SK-N-SH treated with all-trans-retinoic acid at 6 μM for 48 hours (cell line): ENCODE data around the gene TMEM141.
"Not testable (repeated sequence)": the region's sequence is repeated elsewhere in the genome, so short reads cannot be mapped to it uniquely, and the experiment has no call there.

Experiments
- ARNTL ChIP-seq: fragments of 450-650 bp; formaldehyde crosslinking; IDR thresholded peaks from 2 replicates; pipeline ENCODE4 v1.5.0; 2020; ENCODE audit warnings: low read depth, mild to moderate bottlenecking, moderate library complexity, borderline replicate concordance
- BACH2 ChIP-seq: fragments of 250-450 bp; sonication (Bioruptor Pico); IDR thresholded peaks from 2 replicates; pipeline ENCODE4 v1.9.0; 2021; ENCODE audit warnings: mild to moderate bottlenecking, borderline replicate concordance
- ISL1 ChIP-seq: fragments of 250-450 bp; sonication (Bioruptor Pico); IDR thresholded peaks from 2 replicates; pipeline ENCODE4 v2.1.2; 2022; ENCODE audit warnings: mild to moderate bottlenecking, moderate library complexity
- OSR1 ChIP-seq: fragments of 250-450 bp; sonication (Bioruptor Pico); IDR thresholded peaks from 2 replicates; pipeline ENCODE4 v1.8.0; 2022; ENCODE audit warnings: moderate library complexity, mild to moderate bottlenecking, inconsistent platforms
- PPARA ChIP-seq: fragments of 250-450 bp; sonication (Bioruptor Pico); IDR thresholded peaks from 2 replicates; pipeline ENCODE4 v1.5.0; 2020; ENCODE audit warnings: mild to moderate bottlenecking, borderline replicate concordance
- RARB ChIP-seq: fragments of 250-450 bp; sonication (Bioruptor Pico); IDR thresholded peaks from 2 replicates; pipeline ENCODE4 v1.8.0; 2021; ENCODE audit warnings: mild to moderate bottlenecking, moderate library complexity
- SNAI2 ChIP-seq: fragments of 250-450 bp; sonication (Bioruptor Pico); IDR thresholded peaks from 2 replicates; pipeline ENCODE4 v1.5.0; 2020; ENCODE audit warnings: mild to moderate bottlenecking, moderate library complexity
- ZFP3 ChIP-seq: fragments of 250-450 bp; sonication (Bioruptor Pico); IDR thresholded peaks from 2 replicates; pipeline ENCODE4 v1.5.0; 2020; ENCODE audit warnings: mild to moderate bottlenecking, moderate library complexity
- ZFP30 ChIP-seq: fragments of 450-650 bp; formaldehyde crosslinking; IDR thresholded peaks from 2 replicates; pipeline ENCODE4 v1.5.0; 2022; ENCODE audit warnings: mild to moderate bottlenecking, moderate library complexity
- ZNF565 ChIP-seq: fragments of 450-650 bp; formaldehyde crosslinking; conservative IDR thresholded peaks from 2 replicates; pipeline ENCODE4 v1.5.0; 2020; ENCODE audit warnings: low read depth, mild to moderate bottlenecking, moderate library complexity
- TF ChIP-seq, protein P1 (sequence below): fragments of 250-450 bp; sonication (Bioruptor Pico); IDR thresholded peaks from 2 replicates; pipeline ENCODE4 v1.5.1; 2020; ENCODE audit warnings: low read depth, mild to moderate bottlenecking, moderate library complexity
- TF ChIP-seq, protein P2 (sequence below): fragments of 250-450 bp; sonication (Bioruptor Pico); IDR thresholded peaks from 2 replicates; pipeline ENCODE4 v1.8.0; 2020; ENCODE audit warnings: mild to moderate bottlenecking, moderate library complexity, borderline replicate concordance
- TF ChIP-seq, protein P3 (sequence below): fragments of 250-450 bp; sonication (Bioruptor Pico); IDR thresholded peaks from 2 replicates; pipeline ENCODE4 v1.5.0; 2020; ENCODE audit warnings: mild to moderate bottlenecking, moderate library complexity

DNA sequence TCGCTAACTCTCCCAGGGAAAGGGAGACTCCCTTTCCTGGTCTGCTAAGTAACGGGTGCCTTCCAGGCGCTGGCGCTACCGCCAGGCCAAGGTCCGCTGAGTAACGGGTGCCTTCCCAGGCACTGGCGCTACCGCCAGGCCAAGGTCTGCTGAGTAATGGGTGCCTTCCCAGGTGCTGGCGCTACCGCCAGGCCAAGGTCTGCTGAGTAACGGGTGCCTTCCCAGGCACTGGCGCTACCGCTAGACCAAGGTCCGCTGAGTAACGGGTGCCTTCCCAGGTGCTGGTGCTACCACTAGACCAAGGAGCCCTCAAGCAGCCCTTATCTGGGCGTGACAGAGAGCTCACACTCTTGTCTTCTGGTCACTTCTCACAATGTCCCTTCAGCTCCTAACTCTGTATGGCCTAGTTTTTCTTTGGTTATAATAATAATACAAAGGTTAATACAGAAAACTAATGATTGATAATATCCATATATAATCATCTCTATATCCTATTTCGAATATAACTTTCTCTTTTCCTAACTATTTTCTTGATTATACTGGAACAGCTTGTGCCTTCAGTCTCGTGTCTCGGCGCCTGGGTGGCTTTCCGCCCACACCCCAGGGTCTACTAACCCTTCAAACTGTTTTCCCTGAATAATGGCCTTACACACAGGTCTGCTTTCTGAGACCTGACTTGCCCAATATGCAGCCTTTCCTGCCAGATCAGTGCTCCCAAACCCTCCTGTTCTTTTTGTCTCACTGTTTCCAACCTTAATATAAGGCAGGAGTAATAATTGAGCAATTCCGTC is 5.4 kb upstream of the TMEM141 start:
- not testable (repeated sequence) for TF ChIP-seq RARB; ARNTL (CRISPR knock-in tag); ZFP30 (CRISPR knock-in tag); BACH2; PPARA; ZNF565 (CRISPR knock-in tag); OSR1 (CRISPR knock-in tag); ZFP3; ISL1 (CRISPR knock-in tag); SNAI2 (CRISPR knock-in tag)
- TF ChIP-seq, protein P1, sequence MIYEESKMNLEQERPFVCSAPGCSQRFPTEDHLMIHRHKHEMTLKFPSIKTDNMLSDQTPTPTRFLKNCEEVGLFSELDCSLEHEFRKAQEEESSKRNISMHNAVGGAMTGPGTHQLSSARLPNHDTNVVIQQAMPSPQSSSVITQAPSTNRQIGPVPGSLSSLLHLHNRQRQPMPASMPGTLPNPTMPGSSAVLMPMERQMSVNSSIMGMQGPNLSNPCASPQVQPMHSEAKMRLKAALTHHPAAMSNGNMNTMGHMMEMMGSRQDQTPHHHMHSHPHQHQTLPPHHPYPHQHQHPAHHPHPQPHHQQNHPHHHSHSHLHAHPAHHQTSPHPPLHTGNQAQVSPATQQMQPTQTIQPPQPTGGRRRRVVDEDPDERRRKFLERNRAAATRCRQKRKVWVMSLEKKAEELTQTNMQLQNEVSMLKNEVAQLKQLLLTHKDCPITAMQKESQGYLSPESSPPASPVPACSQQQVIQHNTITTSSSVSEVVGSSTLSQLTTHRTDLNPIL (CRISPR knock-in tag), result not testable (repeated sequence)
- TF ChIP-seq, protein P2, sequence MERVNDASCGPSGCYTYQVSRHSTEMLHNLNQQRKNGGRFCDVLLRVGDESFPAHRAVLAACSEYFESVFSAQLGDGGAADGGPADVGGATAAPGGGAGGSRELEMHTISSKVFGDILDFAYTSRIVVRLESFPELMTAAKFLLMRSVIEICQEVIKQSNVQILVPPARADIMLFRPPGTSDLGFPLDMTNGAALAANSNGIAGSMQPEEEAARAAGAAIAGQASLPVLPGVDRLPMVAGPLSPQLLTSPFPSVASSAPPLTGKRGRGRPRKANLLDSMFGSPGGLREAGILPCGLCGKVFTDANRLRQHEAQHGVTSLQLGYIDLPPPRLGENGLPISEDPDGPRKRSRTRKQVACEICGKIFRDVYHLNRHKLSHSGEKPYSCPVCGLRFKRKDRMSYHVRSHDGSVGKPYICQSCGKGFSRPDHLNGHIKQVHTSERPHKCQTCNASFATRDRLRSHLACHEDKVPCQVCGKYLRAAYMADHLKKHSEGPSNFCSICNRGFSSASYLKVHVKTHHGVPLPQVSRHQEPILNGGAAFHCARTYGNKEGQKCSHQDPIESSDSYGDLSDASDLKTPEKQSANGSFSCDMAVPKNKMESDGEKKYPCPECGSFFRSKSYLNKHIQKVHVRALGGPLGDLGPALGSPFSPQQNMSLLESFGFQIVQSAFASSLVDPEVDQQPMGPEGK (CRISPR knock-in tag), result not testable (repeated sequence)
- TF ChIP-seq, protein P3, sequence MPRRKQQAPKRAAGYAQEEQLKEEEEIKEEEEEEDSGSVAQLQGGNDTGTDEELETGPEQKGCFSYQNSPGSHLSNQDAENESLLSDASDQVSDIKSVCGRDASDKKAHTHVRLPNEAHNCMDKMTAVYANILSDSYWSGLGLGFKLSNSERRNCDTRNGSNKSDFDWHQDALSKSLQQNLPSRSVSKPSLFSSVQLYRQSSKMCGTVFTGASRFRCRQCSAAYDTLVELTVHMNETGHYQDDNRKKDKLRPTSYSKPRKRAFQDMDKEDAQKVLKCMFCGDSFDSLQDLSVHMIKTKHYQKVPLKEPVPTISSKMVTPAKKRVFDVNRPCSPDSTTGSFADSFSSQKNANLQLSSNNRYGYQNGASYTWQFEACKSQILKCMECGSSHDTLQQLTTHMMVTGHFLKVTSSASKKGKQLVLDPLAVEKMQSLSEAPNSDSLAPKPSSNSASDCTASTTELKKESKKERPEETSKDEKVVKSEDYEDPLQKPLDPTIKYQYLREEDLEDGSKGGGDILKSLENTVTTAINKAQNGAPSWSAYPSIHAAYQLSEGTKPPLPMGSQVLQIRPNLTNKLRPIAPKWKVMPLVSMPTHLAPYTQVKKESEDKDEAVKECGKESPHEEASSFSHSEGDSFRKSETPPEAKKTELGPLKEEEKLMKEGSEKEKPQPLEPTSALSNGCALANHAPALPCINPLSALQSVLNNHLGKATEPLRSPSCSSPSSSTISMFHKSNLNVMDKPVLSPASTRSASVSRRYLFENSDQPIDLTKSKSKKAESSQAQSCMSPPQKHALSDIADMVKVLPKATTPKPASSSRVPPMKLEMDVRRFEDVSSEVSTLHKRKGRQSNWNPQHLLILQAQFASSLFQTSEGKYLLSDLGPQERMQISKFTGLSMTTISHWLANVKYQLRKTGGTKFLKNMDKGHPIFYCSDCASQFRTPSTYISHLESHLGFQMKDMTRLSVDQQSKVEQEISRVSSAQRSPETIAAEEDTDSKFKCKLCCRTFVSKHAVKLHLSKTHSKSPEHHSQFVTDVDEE (CRISPR knock-in tag), result not testable (repeated sequence)
